Hepatocyte (in vitro differentiated cells): ENCODE data around the gene KIAA1671.

Experiments
- CTCF ChIP-seq: fragments of 200-600 bp; sonication (generic); IDR thresholded peaks from 2 replicates; pipeline ENCODE4 v1.5.1; 2016; ENCODE audit warnings: antibody characterized with exemption, mild to moderate bottlenecking; ENCODE audit not compliant: poor library complexity
- EZH2 ChIP-seq: fragments of 200-600 bp; sonication (generic); IDR thresholded peaks from 2 replicates; pipeline ENCODE4 v1.6.1; 2016; ENCODE audit warnings: antibody characterized with exemption, mild to moderate bottlenecking, borderline replicate concordance
- EZH2phosphoT487 ChIP-seq: fragments of 200-600 bp; sonication (generic); IDR thresholded peaks from one replicate; pipeline ENCODE4 v1.6.1; 2018; ENCODE audit warnings: antibody characterized with exemption, mild to moderate bottlenecking, low read depth, moderate library complexity; ENCODE audit not compliant: unreplicated experiment, severe bottlenecking

- TF ChIP-seq CTCF (no peak), EZH2 (no peak), EZH2phosphoT487 (no peak)
Measured at GRCh38 chr22:25048071-25048470, 95.6 kb downstream of the KIAA1671 start.
